A673 (cell line): ENCODE results near the gene POU1F1.
A peak's percentile ranks its signal among the peaks of the same experiment; 100 is the strongest.

ENCODE experiments used
- CTCF ChIP-seq: fragments of 300-800, 200-600 bp; sonication (generic); conservative IDR thresholded peaks from 2 replicates; pipeline ENCODE4 v1.5.1; 2017; ENCODE audit warnings: low read depth, mild to moderate bottlenecking, antibody characterized with exemption, low read length, moderate library complexity, mixed read lengths
- EZH2 ChIP-seq: fragments of 200-600 bp; sonication (generic); IDR thresholded peaks from 2 replicates; pipeline ENCODE4 v1.6.1; 2017; ENCODE audit warnings: borderline replicate concordance, low read depth, mild to moderate bottlenecking, mixed read lengths, antibody characterized with exemption, low read length; ENCODE audit not compliant: poor library complexity, severe bottlenecking

GRCh38 chr3:87276484-87276883, at the start of gene POU1F1:
- TF ChIP-seq CTCF (peak; percentile 49), EZH2 (no peak)
